Breast epithelium (tissue), 3 donors: ENCODE results near the gene VMAC.

Experiments used
- POLR2A ChIP-seq: fragments of 450-650 bp; IDR thresholded peaks from one replicate; pipeline ENCODE4 v1.6.1; 2016; ENCODE audit warnings: antibody characterized with exemption, mild to moderate bottlenecking, moderate library complexity
- TF ChIP-seq, protein P1 (sequence below), 3 donors: fragments of 450-650 bp; IDR thresholded peaks; one replicate each; pipeline ENCODE4 v1.5.1; 2016 to 2017; ENCODE audit warnings: antibody characterized with exemption in 3 of 3, mild to moderate bottlenecking in 3 of 3, moderate library complexity in 3 of 3

GRCh38 chr19:5873617-5874199 is 31.0 kb upstream of the VMAC start:
- TF ChIP-seq POLR2A, result no peak
- TF ChIP-seq, protein P1, sequence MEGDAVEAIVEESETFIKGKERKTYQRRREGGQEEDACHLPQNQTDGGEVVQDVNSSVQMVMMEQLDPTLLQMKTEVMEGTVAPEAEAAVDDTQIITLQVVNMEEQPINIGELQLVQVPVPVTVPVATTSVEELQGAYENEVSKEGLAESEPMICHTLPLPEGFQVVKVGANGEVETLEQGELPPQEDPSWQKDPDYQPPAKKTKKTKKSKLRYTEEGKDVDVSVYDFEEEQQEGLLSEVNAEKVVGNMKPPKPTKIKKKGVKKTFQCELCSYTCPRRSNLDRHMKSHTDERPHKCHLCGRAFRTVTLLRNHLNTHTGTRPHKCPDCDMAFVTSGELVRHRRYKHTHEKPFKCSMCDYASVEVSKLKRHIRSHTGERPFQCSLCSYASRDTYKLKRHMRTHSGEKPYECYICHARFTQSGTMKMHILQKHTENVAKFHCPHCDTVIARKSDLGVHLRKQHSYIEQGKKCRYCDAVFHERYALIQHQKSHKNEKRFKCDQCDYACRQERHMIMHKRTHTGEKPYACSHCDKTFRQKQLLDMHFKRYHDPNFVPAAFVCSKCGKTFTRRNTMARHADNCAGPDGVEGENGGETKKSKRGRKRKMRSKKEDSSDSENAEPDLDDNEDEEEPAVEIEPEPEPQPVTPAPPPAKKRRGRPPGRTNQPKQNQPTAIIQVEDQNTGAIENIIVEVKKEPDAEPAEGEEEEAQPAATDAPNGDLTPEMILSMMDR (IDR thresholded peaks at IDR 0.05), result no peak
